Purkinje cell (primary cell): ENCODE measurements around the gene OR2W1. TPM values are rescaled to one million over a fixed set of nuclear protein-coding genes. Genes with fewer than 3 reads are reported as not detected.

Experiments used
- polyA plus RNA-seq: library from polyadenylated mRNA; unstranded; fragments of >200 nt; fragmentation: Nextera tagmentation; gene quantifications from 2 replicates; pipeline ENCODE4 v1.2.1, GENCODE V29; 2014

The OR2W1 gene, protein sequence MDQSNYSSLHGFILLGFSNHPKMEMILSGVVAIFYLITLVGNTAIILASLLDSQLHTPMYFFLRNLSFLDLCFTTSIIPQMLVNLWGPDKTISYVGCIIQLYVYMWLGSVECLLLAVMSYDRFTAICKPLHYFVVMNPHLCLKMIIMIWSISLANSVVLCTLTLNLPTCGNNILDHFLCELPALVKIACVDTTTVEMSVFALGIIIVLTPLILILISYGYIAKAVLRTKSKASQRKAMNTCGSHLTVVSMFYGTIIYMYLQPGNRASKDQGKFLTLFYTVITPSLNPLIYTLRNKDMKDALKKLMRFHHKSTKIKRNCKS
- polyA plus RNA-seq, result not detected in 2 replicates

DNA sequence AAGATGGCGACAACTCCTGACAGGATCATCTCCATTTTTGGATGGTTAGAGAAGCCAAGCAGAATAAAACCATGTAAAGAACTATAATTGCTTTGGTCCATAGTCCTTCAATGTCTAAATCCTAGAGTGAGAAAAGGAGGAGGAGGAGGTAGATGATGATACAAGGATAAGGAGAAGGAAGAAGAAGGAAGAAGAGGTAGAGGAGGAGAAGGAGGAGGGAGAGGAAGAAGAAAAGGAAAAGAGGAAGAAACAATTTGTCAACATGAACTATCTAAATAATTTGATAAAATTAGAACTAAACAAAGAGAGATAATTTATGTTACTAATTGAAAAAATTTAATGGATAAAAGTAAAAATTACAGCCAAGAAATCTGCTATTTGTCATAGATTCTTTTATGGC, at the start of gene OR2W1:
Gene OR2W1, minus strand, starts transcription at position 101 of the 400 bp plus-strand sequence. Its CDS starts 0 bp downstream, at position 101.

DNA sequence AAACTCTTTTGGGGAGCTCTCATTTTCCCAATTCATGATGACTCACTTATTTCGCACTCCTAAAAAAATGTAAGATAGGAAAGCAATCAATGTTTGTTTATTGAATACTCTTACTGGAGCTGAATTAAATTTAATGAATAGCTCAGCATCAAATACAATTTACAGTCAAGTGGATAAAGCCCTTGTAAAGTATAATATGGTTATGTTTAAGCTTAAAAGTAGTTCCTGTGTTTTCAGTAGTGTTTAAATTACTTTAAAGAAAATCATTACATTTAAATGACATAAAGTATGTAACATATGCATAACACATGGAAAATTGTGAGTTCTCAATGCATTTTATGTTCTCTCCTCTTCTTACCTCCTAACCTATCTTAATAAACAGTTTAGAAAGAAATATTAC, 42.2 kb upstream of the OR2W1 start, which contains the start of gene OR2B3:
Gene OR2B3, minus strand, starts transcription at position 101 of the 400 bp plus-strand sequence. Its CDS starts 65 bp downstream, at position 36.

DNA sequence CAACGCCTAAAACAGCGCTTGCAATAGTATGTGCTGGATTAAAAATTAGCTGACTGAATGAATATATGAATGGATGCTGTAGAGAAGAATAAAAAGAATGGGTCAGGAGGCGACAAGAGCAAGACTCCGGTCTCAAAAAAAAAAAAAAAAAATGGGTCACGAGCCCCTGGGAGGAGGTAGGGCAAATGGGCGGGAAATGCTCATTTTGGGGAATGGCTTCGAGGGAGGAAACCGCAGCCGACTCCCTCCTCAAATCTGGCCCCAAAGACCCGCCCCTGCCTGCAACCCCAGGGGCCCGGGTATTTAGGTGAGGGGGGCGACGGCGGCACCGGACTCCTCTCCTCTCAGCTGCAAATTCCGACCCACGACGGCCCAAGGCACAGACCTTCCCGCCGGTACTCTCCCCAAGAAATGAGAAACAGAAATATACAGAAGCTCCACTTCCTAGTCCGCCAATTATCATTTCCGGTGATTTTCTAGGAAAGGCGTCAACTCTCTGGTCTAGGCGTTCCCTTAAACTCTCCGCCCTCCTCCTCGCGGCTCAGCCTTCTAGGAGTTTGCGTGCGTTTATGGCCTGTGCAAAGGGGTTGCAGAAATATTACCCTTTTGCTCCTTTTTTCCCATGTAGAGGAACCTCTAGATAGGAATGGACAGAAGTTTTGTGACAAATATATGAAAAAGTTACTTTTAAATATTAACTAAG, 39.6 kb downstream of the OR2W1 start, which contains the start of gene ZNF311:
Gene ZNF311, minus strand, starts transcription at position 133 of the 703 bp plus-strand sequence. CDS start 1,361 bp downstream, outside the sequence.

Other genes starting within 250 kb of the OR2W1 start
- gene TRIM27, start 121.2 kb downstream of the OR2W1 start, polyA plus RNA-seq, result 11.7 and 12.7 TPM in 2 replicates
- gene ZNF311, start 39.9 kb downstream of the OR2W1 start, polyA plus RNA-seq, result 0.77 and 0.90 TPM in 2 replicates
- not detected in 2 replicates for gene OR2B3, start 42.1 kb upstream of the OR2W1 start, polyA plus RNA-seq
- gene OR2J1, start 54.3 kb upstream of the OR2W1 start, polyA plus RNA-seq, result not detected in 2 replicates
- gene OR2J3, start 62.9 kb upstream of the OR2W1 start, polyA plus RNA-seq, result not detected in 2 replicates
- gene OR2J2, start 125.7 kb upstream of the OR2W1 start, polyA plus RNA-seq, result not detected in 2 replicates